WTC11 (cell line): ENCODE results near the gene F5.

ENCODE experiments used
- CTCF ChIP-seq: fragments of 200-600 bp; IDR thresholded peaks from 2 replicates; pipeline ENCODE4 v1.8.0; 2022; ENCODE audit warnings: antibody characterized with exemption
- TF ChIP-seq, protein P1 (sequence below): sonication (generic); formaldehyde crosslinking; IDR thresholded peaks from 2 replicates; pipeline ENCODE4 v1.8.1; 2023; ENCODE audit warnings: mild to moderate bottlenecking, missing genetic modification reagents, borderline replicate concordance
- TF ChIP-seq, protein P2 (sequence below): sonication (generic); formaldehyde crosslinking; IDR thresholded peaks from 2 replicates; pipeline ENCODE4 v1.8.0; 2022; ENCODE audit warnings: mild to moderate bottlenecking, missing genetic modification reagents

- no peak for TF ChIP-seq CTCF
- TF ChIP-seq, protein P1, sequence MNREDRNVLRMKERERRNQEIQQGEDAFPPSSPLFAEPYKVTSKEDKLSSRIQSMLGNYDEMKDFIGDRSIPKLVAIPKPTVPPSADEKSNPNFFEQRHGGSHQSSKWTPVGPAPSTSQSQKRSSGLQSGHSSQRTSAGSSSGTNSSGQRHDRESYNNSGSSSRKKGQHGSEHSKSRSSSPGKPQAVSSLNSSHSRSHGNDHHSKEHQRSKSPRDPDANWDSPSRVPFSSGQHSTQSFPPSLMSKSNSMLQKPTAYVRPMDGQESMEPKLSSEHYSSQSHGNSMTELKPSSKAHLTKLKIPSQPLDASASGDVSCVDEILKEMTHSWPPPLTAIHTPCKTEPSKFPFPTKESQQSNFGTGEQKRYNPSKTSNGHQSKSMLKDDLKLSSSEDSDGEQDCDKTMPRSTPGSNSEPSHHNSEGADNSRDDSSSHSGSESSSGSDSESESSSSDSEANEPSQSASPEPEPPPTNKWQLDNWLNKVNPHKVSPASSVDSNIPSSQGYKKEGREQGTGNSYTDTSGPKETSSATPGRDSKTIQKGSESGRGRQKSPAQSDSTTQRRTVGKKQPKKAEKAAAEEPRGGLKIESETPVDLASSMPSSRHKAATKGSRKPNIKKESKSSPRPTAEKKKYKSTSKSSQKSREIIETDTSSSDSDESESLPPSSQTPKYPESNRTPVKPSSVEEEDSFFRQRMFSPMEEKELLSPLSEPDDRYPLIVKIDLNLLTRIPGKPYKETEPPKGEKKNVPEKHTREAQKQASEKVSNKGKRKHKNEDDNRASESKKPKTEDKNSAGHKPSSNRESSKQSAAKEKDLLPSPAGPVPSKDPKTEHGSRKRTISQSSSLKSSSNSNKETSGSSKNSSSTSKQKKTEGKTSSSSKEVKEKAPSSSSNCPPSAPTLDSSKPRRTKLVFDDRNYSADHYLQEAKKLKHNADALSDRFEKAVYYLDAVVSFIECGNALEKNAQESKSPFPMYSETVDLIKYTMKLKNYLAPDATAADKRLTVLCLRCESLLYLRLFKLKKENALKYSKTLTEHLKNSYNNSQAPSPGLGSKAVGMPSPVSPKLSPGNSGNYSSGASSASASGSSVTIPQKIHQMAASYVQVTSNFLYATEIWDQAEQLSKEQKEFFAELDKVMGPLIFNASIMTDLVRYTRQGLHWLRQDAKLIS (CRISPR knock-in tag): no peak
- TF ChIP-seq, protein P2, sequence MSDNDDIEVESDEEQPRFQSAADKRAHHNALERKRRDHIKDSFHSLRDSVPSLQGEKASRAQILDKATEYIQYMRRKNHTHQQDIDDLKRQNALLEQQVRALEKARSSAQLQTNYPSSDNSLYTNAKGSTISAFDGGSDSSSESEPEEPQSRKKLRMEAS: no peak
Measured at GRCh38 chr1:169527451-169528214, 58.6 kb downstream of the F5 start.
